ENCODE results near the gene FBXW11. TPM values are rescaled to one million over a fixed set of nuclear protein-coding genes. Genes with fewer than 3 reads are reported as not detected.

The FBXW11 gene
- total RNA-seq, 1 experiment from 2014 or later: 46.3 TPM

DNA sequence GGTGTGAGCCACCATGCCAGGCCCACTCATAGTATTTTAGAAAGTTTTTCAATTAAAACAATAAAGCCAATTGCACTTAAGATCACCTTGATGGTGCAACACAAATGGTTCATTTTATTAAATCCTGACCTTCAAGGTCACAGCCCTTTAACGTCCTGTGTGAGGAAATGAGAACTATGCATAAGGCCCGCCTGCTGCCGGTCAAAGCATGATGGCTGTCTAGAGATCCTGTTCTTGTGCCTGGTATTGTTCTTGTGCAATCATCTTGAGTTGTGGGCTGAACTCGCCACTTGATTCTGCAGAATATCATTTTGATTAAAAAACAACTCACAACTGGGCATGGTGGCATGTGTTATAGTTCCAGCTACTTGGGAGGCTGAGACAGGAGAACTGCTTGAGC is 43.6 kb upstream of the FBXW11 start:
- intact Hi-C loops (cut with micrococcal nuclease; ENCODE audit: unreplicated experiment): no loop called here
- no peak for DNase-seq
- Mint-ChIP-seq H3K9me3 (ENCODE audit: unreplicated experiment) (no peaks in the 10 kb centered on the region), H3K27ac (ENCODE audit: unreplicated experiment) (no peak overlapping the region), H3K27me3 (ENCODE audit: insufficient read depth, unreplicated experiment) (no peaks in the 10 kb centered on the region), H3K4me3 (ENCODE audit: unreplicated experiment) (no peak overlapping the region), H3K4me1 (ENCODE audit: low read depth, unreplicated experiment) (no peaks in the 10 kb centered on the region), H3K36me3 (ENCODE audit: insufficient read depth, unreplicated experiment) (peaks cover 9% of the 10 kb centered on the region)
- no peaks in the 10 kb centered on the region for H3K27me3 ChIP-seq (replicated peaks; ENCODE audit: control insufficient read depth, insufficient read depth, low read length)
- ChIA-PET POLR2A (interaction anchor here (0.5 kb wide), 1 partner anchor 68 kb away, joined by 3 read pairs; no protein-coding TSS in a partner anchor), CTCF (no interaction called here)
- H3K36me3 ChIP-seq (ENCODE audit: control insufficient read depth, insufficient read depth, low read length): no peaks in the 10 kb centered on the region
- TF ChIP-seq CTCF (IDR thresholded peaks at IDR 0.05; ENCODE audit: insufficient read depth in 1 of 2, low read depth in 1 of 2, low read length in 1 of 2, severe bottlenecking in 1 of 2, unreplicated experiment in 1 of 2): no peak
- no peaks in the 10 kb centered on the region for H3K4me1 ChIP-seq
- BruUV-seq (replicated peaks): no TSS peak
- H3K9me3 ChIP-seq: no peaks in the 10 kb centered on the region
- H3K4me3 ChIP-seq (ENCODE audit: low read depth, low read length): no peak overlapping the region

GRCh38 chr5:172049226-172049796 is 42.9 kb upstream of the FBXW11 start:
- H3K27me3 ChIP-seq (replicated peaks; ENCODE audit: control insufficient read depth, insufficient read depth, low read length): no peaks in the 10 kb centered on the region
- H3K4me1 Mint-ChIP-seq (ENCODE audit: low read depth, unreplicated experiment): no peaks in the 10 kb centered on the region
- H3K27ac Mint-ChIP-seq (ENCODE audit: unreplicated experiment): no peak overlapping the region
- H3K9me3 Mint-ChIP-seq (ENCODE audit: unreplicated experiment): no peaks in the 10 kb centered on the region
- no peaks in the 10 kb centered on the region for H3K9me3 ChIP-seq
- H3K27me3 Mint-ChIP-seq (ENCODE audit: insufficient read depth, unreplicated experiment): no peaks in the 10 kb centered on the region
- no peaks in the 10 kb centered on the region for H3K4me1 ChIP-seq
- no peaks in the 10 kb centered on the region for H3K36me3 ChIP-seq (ENCODE audit: control insufficient read depth, insufficient read depth, low read length)
- TF ChIP-seq CTCF (IDR thresholded peaks at IDR 0.05; ENCODE audit: insufficient read depth in 1 of 2, low read depth in 1 of 2, low read length in 1 of 2, severe bottlenecking in 1 of 2, unreplicated experiment in 1 of 2): no peak
- POLR2A ChIA-PET: no interaction called here
- no peak for DNase-seq
- peaks cover 12% of the 10 kb centered on the region for H3K36me3 Mint-ChIP-seq (ENCODE audit: insufficient read depth, unreplicated experiment)
- intact Hi-C loops (cut with micrococcal nuclease; ENCODE audit: unreplicated experiment): loop anchor here (10.0 kb wide), 1 partner anchor 635 kb away; the partner anchor contains the start of gene FGF18
- BruUV-seq (replicated peaks): no TSS peak
- CTCF ChIA-PET: no interaction called here
- H3K4me3 ChIP-seq (ENCODE audit: low read depth, low read length): no peak overlapping the region
- no peak overlapping the region for H3K4me3 Mint-ChIP-seq (ENCODE audit: unreplicated experiment)

GRCh38 chr5:172048539-172049101 is 42.2 kb upstream of the FBXW11 start:
- H3K27me3 Mint-ChIP-seq (ENCODE audit: insufficient read depth, unreplicated experiment): no peaks in the 10 kb centered on the region
- H3K9me3 Mint-ChIP-seq (ENCODE audit: unreplicated experiment): no peaks in the 10 kb centered on the region
- no peak for TF ChIP-seq CTCF (IDR thresholded peaks at IDR 0.05; ENCODE audit: insufficient read depth in 1 of 2, low read depth in 1 of 2, low read length in 1 of 2, severe bottlenecking in 1 of 2, unreplicated experiment in 1 of 2)
- peaks cover 12% of the 10 kb centered on the region for H3K36me3 Mint-ChIP-seq (ENCODE audit: insufficient read depth, unreplicated experiment)
- H3K4me1 Mint-ChIP-seq (ENCODE audit: low read depth, unreplicated experiment): no peaks in the 10 kb centered on the region
- BruUV-seq (replicated peaks): no TSS peak
- no peaks in the 10 kb centered on the region for H3K36me3 ChIP-seq (ENCODE audit: control insufficient read depth, insufficient read depth, low read length)
- no peak for DNase-seq
- H3K4me1 ChIP-seq: no peaks in the 10 kb centered on the region
- no peak overlapping the region for H3K27ac Mint-ChIP-seq (ENCODE audit: unreplicated experiment)
- no peak overlapping the region for H3K4me3 Mint-ChIP-seq (ENCODE audit: unreplicated experiment)
- intact Hi-C loops (cut with micrococcal nuclease; ENCODE audit: unreplicated experiment): loop anchor here (10.0 kb wide), 1 partner anchor 634 kb away; the partner anchor contains the start of gene FGF18
- no peaks in the 10 kb centered on the region for H3K27me3 ChIP-seq (replicated peaks; ENCODE audit: control insufficient read depth, insufficient read depth, low read length)
- no peaks in the 10 kb centered on the region for H3K9me3 ChIP-seq
- H3K4me3 ChIP-seq (ENCODE audit: low read depth, low read length): no peak overlapping the region
- ChIA-PET POLR2A (no interaction called here), CTCF (no interaction called here)
